Measurements from ENCODE around the gene PLA2G2E.

The PLA2G2E gene

GRCh38 chr1:19923137-19923952 is at the start of gene PLA2G2E:
Gene PLA2G2E (minus strand): TSS chr1:19923617. CDS start chr1:19923559, 58 bp downstream.
- H3K4me1 ChIP-seq (ENCODE audit: control insufficient read depth, insufficient read depth, low read length) = peaks cover 16% of the 10 kb centered on the region
- no peak within 1 kb of the TSS for H3K4me3 ChIP-seq (ENCODE audit: low read length)
- H3K9ac ChIP-seq (ENCODE audit: low read length) = no peak within 1 kb of the TSS
- no peaks in the 10 kb centered on the region for H3K36me3 ChIP-seq (ENCODE audit: control insufficient read depth, insufficient read depth, low read length)
- H3K27me3 ChIP-seq (ENCODE audit: control insufficient read depth, insufficient read depth, low read length) = peaks cover 7% of the 10 kb centered on the region
- H3K9me3 ChIP-seq (ENCODE audit: control insufficient read depth, low read length) = no peaks in the 10 kb centered on the region

- Histone ChIP-seq H3K9ac (ENCODE audit: low read length) (no peak overlapping the region), H3K9me3 (ENCODE audit: control insufficient read depth, low read length) (no peaks in the 10 kb centered on the region), H3K4me1 (ENCODE audit: control insufficient read depth, insufficient read depth, low read length) (no peaks in the 10 kb centered on the region), H3K4me3 (ENCODE audit: low read length) (no peak overlapping the region), H3K36me3 (ENCODE audit: control insufficient read depth, insufficient read depth, low read length) (no peaks in the 10 kb centered on the region), H3K27me3 (ENCODE audit: control insufficient read depth, insufficient read depth, low read length) (no peaks in the 10 kb centered on the region)
Measured at GRCh38 chr1:19971664-19972063, 48.2 kb upstream of the PLA2G2E start.

- Histone ChIP-seq H3K9me3 (ENCODE audit: control insufficient read depth, low read length) (no peaks in the 10 kb centered on the region), H3K27me3 (ENCODE audit: control insufficient read depth, insufficient read depth, low read length) (no peaks in the 10 kb centered on the region), H3K4me3 (ENCODE audit: low read length) (no peak overlapping the region), H3K36me3 (ENCODE audit: control insufficient read depth, insufficient read depth, low read length) (no peaks in the 10 kb centered on the region), H3K4me1 (ENCODE audit: control insufficient read depth, insufficient read depth, low read length) (no peaks in the 10 kb centered on the region), H3K9ac (ENCODE audit: low read length) (no peak overlapping the region)
Measured at GRCh38 chr1:19969898-19970660, 46.7 kb upstream of the PLA2G2E start.

- no peaks in the 10 kb centered on the region for H3K9me3 ChIP-seq (ENCODE audit: control insufficient read depth, low read length)
- no peak overlapping the region for H3K4me3 ChIP-seq (ENCODE audit: low read length)
- H3K36me3 ChIP-seq (ENCODE audit: control insufficient read depth, insufficient read depth, low read length) = no peaks in the 10 kb centered on the region
- H3K9ac ChIP-seq (ENCODE audit: low read length) = no peak overlapping the region
- no peaks in the 10 kb centered on the region for H3K4me1 ChIP-seq (ENCODE audit: control insufficient read depth, insufficient read depth, low read length)
- H3K27me3 ChIP-seq (ENCODE audit: control insufficient read depth, insufficient read depth, low read length) = no peaks in the 10 kb centered on the region
Measured at GRCh38 chr1:19967808-19968207, 44.4 kb upstream of the PLA2G2E start.

- Histone ChIP-seq H3K4me1 (ENCODE audit: control insufficient read depth, insufficient read depth, low read length) (no peaks in the 10 kb centered on the region), H3K27me3 (ENCODE audit: control insufficient read depth, insufficient read depth, low read length) (no peaks in the 10 kb centered on the region), H3K9me3 (ENCODE audit: control insufficient read depth, low read length) (no peaks in the 10 kb centered on the region), H3K36me3 (ENCODE audit: control insufficient read depth, insufficient read depth, low read length) (no peaks in the 10 kb centered on the region), H3K4me3 (ENCODE audit: low read length) (no peak overlapping the region), H3K9ac (ENCODE audit: low read length) (no peak overlapping the region)
Measured at GRCh38 chr1:19964542-19964941, 41.1 kb upstream of the PLA2G2E start.

GRCh38 chr1:19963636-19964035 is 40.2 kb upstream of the PLA2G2E start:
- Histone ChIP-seq H3K27me3 (ENCODE audit: control insufficient read depth, insufficient read depth, low read length) (no peaks in the 10 kb centered on the region), H3K4me1 (ENCODE audit: control insufficient read depth, insufficient read depth, low read length) (no peaks in the 10 kb centered on the region), H3K36me3 (ENCODE audit: control insufficient read depth, insufficient read depth, low read length) (no peaks in the 10 kb centered on the region), H3K4me3 (ENCODE audit: low read length) (no peak overlapping the region), H3K9me3 (ENCODE audit: control insufficient read depth, low read length) (no peaks in the 10 kb centered on the region), H3K9ac (ENCODE audit: low read length) (no peak overlapping the region)

GRCh38 chr1:19960591-19960990 is 37.2 kb upstream of the PLA2G2E start:
- Histone ChIP-seq H3K27me3 (ENCODE audit: control insufficient read depth, insufficient read depth, low read length) (no peaks in the 10 kb centered on the region), H3K4me3 (ENCODE audit: low read length) (no peak overlapping the region), H3K4me1 (ENCODE audit: control insufficient read depth, insufficient read depth, low read length) (no peaks in the 10 kb centered on the region), H3K36me3 (ENCODE audit: control insufficient read depth, insufficient read depth, low read length) (no peaks in the 10 kb centered on the region), H3K9ac (ENCODE audit: low read length) (no peak overlapping the region), H3K9me3 (ENCODE audit: control insufficient read depth, low read length) (no peaks in the 10 kb centered on the region)

- H3K27me3 ChIP-seq (ENCODE audit: control insufficient read depth, insufficient read depth, low read length) = no peaks in the 10 kb centered on the region
- no peaks in the 10 kb centered on the region for H3K36me3 ChIP-seq (ENCODE audit: control insufficient read depth, insufficient read depth, low read length)
- no peaks in the 10 kb centered on the region for H3K9me3 ChIP-seq (ENCODE audit: control insufficient read depth, low read length)
- no peak overlapping the region for H3K9ac ChIP-seq (ENCODE audit: low read length)
- H3K4me3 ChIP-seq (ENCODE audit: low read length) = no peak overlapping the region
- H3K4me1 ChIP-seq (ENCODE audit: control insufficient read depth, insufficient read depth, low read length) = no peaks in the 10 kb centered on the region
Measured at GRCh38 chr1:19957779-19958178, 34.4 kb upstream of the PLA2G2E start.

GRCh38 chr1:19955534-19956170 is 32.2 kb upstream of the PLA2G2E start:
- Histone ChIP-seq H3K9ac (ENCODE audit: low read length) (no peak overlapping the region), H3K9me3 (ENCODE audit: control insufficient read depth, low read length) (no peaks in the 10 kb centered on the region), H3K4me3 (ENCODE audit: low read length) (no peak overlapping the region), H3K27me3 (ENCODE audit: control insufficient read depth, insufficient read depth, low read length) (no peaks in the 10 kb centered on the region), H3K4me1 (ENCODE audit: control insufficient read depth, insufficient read depth, low read length) (no peaks in the 10 kb centered on the region), H3K36me3 (ENCODE audit: control insufficient read depth, insufficient read depth, low read length) (no peaks in the 10 kb centered on the region)

GRCh38 chr1:19954059-19954458 is 30.6 kb upstream of the PLA2G2E start:
- no peaks in the 10 kb centered on the region for H3K36me3 ChIP-seq (ENCODE audit: control insufficient read depth, insufficient read depth, low read length)
- no peaks in the 10 kb centered on the region for H3K9me3 ChIP-seq (ENCODE audit: control insufficient read depth, low read length)
- H3K9ac ChIP-seq (ENCODE audit: low read length) = no peak overlapping the region
- H3K4me3 ChIP-seq (ENCODE audit: low read length) = no peak overlapping the region
- no peaks in the 10 kb centered on the region for H3K4me1 ChIP-seq (ENCODE audit: control insufficient read depth, insufficient read depth, low read length)
- H3K27me3 ChIP-seq (ENCODE audit: control insufficient read depth, insufficient read depth, low read length) = no peaks in the 10 kb centered on the region

- Histone ChIP-seq H3K9me3 (ENCODE audit: control insufficient read depth, low read length) (no peaks in the 10 kb centered on the region), H3K9ac (ENCODE audit: low read length) (no peak overlapping the region), H3K4me3 (ENCODE audit: low read length) (no peak overlapping the region), H3K36me3 (ENCODE audit: control insufficient read depth, insufficient read depth, low read length) (no peaks in the 10 kb centered on the region), H3K4me1 (ENCODE audit: control insufficient read depth, insufficient read depth, low read length) (peaks cover 6% of the 10 kb centered on the region), H3K27me3 (ENCODE audit: control insufficient read depth, insufficient read depth, low read length) (no peaks in the 10 kb centered on the region)
Measured at GRCh38 chr1:19949016-19949415, 25.6 kb upstream of the PLA2G2E start.

GRCh38 chr1:19946971-19947370 is 23.6 kb upstream of the PLA2G2E start:
- Histone ChIP-seq H3K9me3 (ENCODE audit: control insufficient read depth, low read length) (no peaks in the 10 kb centered on the region), H3K36me3 (ENCODE audit: control insufficient read depth, insufficient read depth, low read length) (no peaks in the 10 kb centered on the region), H3K4me1 (ENCODE audit: control insufficient read depth, insufficient read depth, low read length) (peaks cover 6% of the 10 kb centered on the region), H3K27me3 (ENCODE audit: control insufficient read depth, insufficient read depth, low read length) (no peaks in the 10 kb centered on the region), H3K9ac (ENCODE audit: low read length) (no peak overlapping the region), H3K4me3 (ENCODE audit: low read length) (no peak overlapping the region)
